GM12891 (cell line): Measurements from ENCODE around the gene HSPBP1.

Source experiments
- POLR2A ChIP-seq: IDR thresholded peaks from 2 replicates; pipeline ENCODE4 v1.6.1; 2011; ENCODE audit warnings: low read depth, low read length, control low read depth
- POLR2AphosphoS5 ChIP-seq: IDR thresholded peaks from 2 replicates; pipeline ENCODE4 v1.6.1; 2011; ENCODE audit warnings: low read depth, low read length, control low read depth
- POU2F2 ChIP-seq: IDR thresholded peaks from 2 replicates; pipeline ENCODE4 v1.6.1; 2011; ENCODE audit warnings: low read depth, mild to moderate bottlenecking, control low read depth, low read length, moderate library complexity
- SPI1 ChIP-seq: IDR thresholded peaks from 2 replicates; pipeline ENCODE4 v1.6.1; 2011; ENCODE audit warnings: low read depth, low read length, control low read depth
- TAF1 ChIP-seq: IDR thresholded peaks from 2 replicates; pipeline ENCODE4 v1.6.1; 2011; ENCODE audit warnings: low read depth, low read length, control low read depth

DNA sequence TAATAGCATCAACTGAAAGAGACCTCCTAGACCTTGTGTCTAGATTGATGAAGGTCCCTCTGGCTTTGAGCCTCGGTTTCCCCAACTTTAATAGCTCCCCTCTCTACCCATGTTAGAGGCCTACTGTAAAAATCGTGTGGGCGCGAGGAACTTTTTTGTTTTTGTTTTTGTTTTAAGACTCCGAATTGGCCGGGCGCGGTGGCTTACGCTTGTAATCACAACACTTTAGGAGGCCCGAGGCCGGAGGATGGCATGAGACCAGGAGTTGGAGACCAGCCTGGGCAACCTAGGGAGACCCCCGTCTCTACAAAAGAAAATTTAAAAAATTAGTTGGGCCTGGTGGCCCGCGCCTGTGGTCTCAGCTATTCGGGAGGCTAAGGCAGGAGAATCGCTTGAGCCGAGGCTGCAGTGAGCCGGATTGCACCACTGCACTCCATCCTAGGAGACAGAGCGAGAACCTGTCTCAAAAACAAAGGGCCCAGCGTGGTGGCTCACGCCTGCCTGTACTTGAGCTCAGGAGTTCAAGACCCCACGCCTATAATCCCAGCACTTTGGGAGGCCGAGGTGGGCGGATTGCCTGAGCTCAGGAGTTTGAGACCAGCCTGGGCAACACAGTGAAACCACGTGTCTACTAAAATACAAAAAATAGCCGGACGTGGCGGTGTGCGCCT lies 20.2 kb downstream of the HSPBP1 start:
- TF ChIP-seq POLR2AphosphoS5 = peak; percentile 79; the same call in 1 of the 2 replicates
- no peak for TF ChIP-seq POU2F2
- TF ChIP-seq POLR2A = no peak; the same call in 1 of the 2 replicates
- no peak for TF ChIP-seq TAF1
- TF ChIP-seq SPI1 = no peak; the same call in 1 of the 2 replicates
